Measurements from ENCODE around the gene NRXN2.

The NRXN2 gene

DNA sequence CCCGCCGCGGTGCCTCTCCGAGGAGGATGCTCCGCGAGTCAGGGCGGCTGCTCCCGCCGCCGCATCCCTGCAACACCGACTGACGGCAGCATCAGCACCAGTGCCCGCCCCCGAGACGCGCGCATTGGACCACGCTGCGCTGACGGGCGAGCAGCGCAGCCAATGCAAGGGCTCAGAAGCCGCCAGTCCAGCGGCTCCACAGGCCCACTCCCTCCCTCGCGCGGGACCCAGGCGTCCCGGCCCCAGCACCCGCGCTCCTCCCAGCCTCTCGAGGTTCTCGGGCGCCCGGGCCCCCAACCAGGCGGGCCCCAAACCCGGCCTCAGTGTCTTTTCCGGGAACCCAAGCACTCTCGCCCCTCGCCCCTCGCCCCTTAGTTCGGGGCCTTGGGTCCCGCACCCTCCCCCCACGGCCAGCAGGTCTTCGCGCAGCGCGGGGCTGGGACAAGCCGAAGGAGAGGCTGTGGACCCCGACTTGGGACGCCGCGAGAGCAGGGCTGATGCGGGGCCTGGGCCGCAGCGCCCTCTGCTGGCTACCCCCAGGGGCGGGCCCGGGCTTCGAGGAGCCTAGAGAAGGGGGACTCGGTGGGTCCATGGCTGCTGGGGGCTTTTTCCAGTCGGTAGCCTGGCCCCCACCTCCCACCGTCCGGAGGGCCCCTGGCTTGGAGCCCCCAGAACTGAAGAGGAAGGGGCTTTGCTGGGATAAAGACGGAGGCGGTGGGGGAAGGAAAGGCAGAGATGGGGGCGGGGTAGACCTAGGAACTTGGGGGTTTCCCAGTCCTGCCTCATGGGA is at the start of gene NRXN2:
Gene NRXN2, minus strand, starts transcription at position 81 of the 790 bp plus-strand sequence. CDS start 9,498 bp downstream, outside the sequence.
- peak; percentile 87 to 91 for DNase-seq

DNA sequence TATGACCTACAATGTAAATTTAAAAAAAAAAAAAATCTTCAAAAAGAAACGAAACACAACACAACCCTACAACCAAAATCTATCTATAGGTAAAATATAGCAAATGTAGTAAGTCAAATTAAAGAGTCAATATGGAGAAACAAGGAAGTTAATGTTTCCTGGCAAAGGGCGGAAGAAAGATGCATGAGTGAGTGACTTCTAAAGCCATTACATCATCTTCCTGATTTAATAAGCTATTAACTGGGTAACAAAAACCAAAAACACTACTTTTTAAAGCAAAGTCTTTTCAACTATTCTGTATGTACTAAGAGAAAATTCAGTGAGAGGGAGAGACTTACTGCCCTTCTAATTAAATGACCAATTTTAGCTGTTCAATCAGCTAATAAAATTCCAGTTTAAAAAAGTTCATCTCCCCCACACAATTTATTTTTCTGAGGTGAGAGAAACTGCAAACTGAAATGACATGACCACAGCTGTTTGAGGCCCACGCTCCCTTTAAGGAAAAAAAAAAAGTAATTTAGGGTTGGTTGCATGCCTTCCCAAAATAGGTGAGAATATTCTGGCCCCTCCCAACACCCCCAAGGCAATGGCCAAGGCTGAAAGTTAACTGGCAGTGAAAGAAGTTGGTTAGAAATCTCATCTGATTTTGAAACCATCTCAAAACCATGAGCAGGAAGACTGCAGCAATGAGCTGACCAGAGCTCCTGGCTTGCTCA is 49.5 kb upstream of the NRXN2 start:
- DNase-seq = no peak

DNA sequence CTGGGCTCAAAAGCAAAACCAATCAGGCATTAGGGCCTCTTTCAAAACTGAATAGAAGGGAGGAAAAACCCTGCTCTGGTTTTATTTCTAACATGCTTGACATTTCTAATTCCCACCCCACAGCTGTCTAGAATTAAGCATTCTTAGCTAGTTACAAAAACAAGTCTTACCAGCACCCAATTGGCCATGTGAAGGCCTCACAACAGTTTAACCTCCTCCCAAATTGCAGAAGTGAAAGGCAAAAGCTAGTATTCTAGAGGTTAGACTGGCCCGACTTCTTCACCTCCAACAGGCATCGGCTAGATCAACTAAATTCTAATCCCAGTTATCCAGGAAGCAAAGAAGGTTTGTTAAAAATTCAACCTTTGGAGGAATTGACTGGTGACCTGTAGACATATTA is 48.9 kb upstream of the NRXN2 start:
- DNase-seq = no peak

GRCh38 chr11:64770120-64770519 is 47.1 kb upstream of the NRXN2 start:
- DNase-seq = no peak

- DNase-seq = no peak
Measured at GRCh38 chr11:64769283-64769682, 46.3 kb upstream of the NRXN2 start.

DNA sequence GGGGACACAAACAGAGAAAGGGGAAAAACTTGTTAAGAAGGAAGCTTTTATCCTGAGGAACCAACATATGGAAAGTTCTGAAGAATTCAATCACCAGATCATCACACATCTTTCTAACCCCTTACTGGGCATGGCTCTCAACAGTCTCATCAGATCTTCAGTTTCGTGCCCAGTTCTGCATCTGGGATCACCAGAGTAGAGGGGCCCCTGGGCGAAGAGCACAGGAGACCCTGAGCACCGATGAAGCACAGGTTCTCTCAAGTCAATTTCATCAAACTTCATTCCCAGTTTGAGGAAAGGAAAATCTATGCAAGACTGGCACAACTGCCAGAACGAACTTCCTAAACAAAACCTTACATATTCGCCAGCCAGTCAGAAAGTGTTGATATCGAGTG is 45.3 kb upstream of the NRXN2 start:
- no peak for DNase-seq

GRCh38 chr11:64767344-64768299 is 44.6 kb upstream of the NRXN2 start:
- peak in 1 of 2 donors; percentile 4 for DNase-seq

- no peak for DNase-seq
Measured at GRCh38 chr11:64766881-64767280, 43.9 kb upstream of the NRXN2 start.

DNA sequence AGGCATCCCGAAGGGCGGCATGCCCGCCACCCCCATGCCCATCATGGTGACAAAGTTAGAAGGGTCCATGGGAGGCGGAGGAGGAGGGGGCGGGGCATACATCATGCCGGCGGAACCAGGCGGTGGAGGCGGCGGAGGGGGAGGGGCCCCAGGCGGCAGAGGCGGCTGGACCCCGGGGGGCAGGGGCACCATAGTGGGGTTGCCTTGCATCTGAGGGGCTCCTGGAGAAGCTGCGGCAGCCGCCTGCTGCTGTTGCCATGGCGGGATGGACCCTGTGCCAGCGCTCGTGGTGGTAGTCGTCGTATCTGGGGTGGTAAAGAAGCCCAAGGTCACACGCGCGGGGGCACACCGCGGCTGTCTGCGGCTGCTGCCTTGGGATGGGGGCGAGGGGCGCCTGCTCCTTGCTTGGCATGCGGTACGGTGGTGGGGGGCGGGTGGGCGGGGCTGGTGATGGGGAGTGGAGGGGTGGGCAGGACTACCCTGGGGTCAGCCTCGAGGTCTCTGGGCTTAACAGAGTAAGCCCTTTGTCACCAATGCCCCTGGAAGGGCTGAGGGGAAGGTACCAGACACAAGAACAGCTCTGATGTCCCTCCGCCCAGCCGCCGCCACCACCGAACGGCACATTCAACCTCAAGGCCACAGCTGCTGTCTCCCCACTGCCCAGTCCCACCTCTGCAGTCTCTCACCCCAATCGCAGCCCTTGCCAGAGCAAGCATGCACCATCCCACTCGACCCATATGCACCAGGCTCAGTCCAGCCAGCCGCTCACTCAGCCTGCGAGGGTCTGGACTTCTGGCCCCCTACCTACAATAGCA is 43.1 kb upstream of the NRXN2 start:
- no peak for DNase-seq

DNA sequence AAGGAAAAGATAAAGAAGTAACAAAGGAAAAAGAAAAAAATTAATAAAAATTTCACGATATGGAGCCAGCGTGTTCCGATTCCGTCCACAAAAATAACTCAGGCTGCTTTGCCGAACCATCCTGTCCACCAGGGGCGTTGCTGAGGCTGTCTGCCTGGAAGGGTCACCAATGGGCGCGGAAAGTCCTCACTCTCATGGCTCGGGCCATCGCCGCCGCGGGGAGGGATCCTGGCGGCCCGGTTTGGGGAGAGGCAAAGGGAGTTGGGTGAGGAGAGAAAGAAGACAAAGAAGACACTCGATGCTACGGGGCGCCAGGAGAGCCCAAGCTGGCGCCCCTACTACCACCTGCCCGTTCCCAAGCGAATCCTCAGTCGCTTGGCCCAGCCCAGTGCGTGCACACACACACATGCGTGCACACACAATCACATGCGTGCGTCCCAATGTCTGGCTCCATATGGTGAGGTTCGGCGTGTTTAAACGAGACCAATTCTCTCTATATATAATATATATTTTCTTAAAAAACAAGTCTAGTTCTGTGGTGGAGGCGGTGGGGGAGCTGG is 42.4 kb upstream of the NRXN2 start:
- DNase-seq = no peak

DNA sequence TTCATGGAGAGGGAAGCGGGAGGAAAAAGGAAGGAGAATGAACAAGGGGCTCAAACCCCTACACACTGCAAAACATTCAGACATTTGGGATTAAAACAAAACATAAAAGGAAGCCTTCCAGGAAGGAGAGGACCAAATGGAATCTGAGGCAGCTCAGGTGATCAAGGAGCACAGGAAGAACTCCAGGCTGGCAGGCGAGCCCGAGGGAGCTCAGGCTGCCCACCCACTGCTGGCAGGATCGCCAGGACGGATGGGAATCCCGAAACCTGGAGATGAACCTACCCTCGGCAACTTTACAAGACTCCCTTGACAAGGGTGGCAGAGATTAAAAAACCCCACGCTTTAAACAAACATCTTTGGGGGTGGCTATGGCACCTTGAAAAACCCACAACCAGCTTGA is 41.8 kb upstream of the NRXN2 start:
- DNase-seq = no peak

DNA sequence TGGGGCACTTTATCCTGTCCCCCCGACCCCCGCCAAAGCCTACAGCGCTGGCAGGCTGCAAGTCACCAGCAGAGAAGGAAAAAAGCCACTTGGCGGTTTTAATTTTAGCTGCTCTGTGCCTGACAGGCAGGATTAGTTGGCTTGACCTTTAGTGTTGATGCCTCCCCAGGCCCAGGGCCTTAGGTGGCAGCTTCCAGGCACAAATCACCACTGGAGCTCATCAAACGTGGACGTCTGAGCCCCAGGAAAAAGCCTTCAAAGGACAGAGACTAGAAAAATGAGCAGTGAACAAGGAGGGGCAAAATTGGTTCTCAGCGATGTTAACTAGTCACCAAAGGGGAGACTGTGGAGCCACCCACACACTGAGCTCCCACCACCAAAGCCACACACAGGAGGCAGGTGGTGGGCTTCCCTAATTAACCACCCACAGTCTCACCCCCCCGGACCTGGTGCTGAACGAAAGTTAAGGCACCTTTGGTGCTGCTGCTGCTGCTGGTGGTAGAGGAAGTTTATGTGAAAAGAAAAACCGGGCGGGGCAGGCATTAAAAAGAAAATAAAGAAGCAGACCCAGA is 41.1 kb upstream of the NRXN2 start:
- no peak for DNase-seq

- DNase-seq = peak in 1 of 2 donors; percentile 34
Measured at GRCh38 chr11:64763526-64764039, 40.6 kb upstream of the NRXN2 start.

DNA sequence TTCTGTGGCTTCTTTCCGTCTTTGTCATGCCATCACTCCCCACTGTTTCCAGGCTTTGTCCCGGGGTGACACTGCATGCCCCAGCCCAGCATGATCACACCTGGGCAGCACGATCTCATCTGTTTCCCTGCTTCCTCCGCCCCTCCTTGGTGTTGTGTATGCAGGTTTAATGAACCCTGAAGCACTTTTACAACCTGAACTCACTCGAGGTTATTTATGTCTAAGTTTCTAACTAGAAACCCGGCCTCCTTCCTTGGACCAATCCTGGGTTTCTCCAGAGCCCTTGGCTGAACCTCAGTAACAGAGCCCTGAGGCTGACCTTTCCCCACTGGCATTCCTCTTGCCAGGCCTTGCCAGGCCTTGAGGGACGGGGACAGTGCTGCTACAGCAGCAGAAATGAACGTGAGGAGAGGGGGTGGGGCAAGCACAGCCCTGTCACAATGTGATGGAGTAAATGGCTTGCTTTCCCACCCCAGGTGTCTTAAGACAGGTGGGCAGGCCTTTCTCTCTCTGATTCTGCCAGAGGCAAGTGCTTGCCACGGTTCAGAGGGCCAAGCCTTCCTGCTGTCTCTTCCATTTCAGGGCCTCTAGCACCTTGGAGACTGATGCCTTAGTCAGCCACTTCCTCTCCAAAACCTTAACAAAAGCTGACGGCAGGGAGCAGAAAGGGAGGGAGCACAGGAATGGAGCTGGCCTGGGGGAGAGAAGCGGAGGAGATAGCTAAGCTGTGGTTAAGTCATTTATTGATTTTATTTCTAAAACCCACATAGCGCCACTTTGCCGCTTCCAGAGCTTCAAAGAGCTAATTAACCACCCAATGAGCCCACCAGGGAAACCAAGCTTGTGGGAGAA is 39.9 kb upstream of the NRXN2 start:
- DNase-seq = peak in 1 of 2 donors; percentile 17

DNA sequence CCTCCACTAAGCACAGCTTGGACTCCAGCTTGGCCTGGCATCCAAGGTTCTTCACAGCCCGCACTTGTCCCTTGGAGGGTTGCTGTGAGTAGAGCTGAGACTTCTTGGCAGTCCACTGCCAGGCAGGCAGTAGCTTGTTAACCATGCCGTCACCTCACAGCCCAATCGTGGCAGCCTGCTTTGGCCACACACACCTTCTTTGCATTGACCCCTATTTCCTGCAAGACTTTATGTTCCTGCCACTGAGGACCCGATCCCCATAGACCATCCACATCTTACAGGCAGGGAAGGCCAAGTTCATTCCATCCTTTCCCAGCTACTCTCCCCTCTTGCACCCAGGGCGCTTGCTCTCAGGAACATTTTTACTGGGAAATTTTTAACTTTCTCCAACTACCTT is 39.3 kb upstream of the NRXN2 start:
- DNase-seq = no peak

DNA sequence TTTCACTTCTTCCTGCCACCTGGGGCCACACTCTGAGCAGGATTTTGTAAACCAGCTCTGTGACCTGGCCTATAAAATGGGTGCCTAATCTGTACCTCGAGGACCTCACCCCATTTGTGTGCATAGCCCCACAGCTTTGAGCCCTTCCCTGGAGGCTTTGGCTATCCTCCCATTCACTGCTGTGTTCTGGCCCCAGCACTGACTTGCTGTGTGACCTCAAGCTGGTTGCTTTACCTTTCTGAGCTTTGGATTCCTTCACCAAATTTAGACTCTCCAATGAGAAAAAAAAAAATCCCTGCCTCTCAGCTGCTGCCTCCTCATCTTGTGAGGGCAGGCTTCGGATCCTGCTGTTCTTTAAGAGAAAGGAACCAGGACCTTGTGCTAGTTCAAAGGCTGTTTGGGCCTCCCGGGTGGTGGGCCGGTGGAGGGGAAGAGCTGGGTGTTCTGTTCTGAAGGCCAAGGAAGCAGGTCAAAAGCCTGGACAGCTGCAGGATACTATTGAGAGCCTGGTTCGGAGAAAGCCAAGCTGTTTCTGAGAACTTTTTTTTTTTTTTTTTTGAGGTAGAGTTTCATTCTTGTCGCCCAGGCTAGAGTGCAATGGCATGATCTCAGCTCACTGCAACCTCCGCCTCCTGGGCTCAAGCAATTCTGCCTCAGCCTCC is 37.9 kb upstream of the NRXN2 start:
- DNase-seq = no peak

GRCh38 chr11:64759722-64760719 is 37.0 kb upstream of the NRXN2 start, which contains the start of gene PYGM:
TSS of gene PYGM (minus strand) at chr11:64759974. CDS start at chr11:64759898, 76 bp downstream.
- DNase-seq = peak in 1 of 2 donors; percentile 51

DNA sequence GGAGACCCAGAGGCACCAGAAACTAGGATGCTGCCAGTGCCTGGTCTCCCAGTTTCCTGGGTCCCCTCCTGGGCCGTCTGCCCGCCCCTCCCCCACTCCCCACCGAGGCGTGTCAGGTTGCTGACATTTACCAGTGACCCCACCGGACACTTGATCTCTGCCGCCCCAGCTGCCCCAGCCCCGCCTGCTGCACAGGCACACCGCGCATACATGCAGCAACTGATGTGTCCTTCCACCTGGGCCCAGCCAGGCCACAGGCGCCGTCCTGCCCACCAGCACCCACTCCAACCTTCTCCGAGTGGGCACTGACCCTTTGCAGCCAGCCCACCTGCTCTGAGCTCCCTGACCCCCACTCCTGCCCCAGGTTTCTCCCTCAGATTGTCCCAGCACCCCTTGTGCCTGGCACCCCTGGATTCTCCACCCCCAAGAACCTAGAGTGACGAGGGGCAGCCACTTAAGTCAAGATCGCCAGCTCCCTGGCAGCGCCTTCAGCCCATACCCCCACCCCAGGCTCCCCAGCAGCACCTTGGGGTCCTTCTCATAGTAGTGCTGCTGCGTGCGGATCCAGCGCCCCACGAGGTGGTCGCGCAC is 36.2 kb upstream of the NRXN2 start:
- DNase-seq = no peak

Data from hippocampal formation (tissue), 2 donors.